Occipital lobe (tissue), 2 donors: Measurements from ENCODE around the gene CBY3. TPM values are rescaled to one million over a fixed set of nuclear protein-coding genes. Genes with fewer than 3 reads are reported as not detected.

Source experiments
- small RNA-seq: library from RNA; depleted of rRNA; stranded (forward); fragments of <200 nt; gene quantifications from one replicate; pipeline ENCODE3, GENCODE V24; 2014
- total RNA-seq: library from RNA; depleted of rRNA; stranded (reverse); fragments of >200 nt; gene quantifications from one replicate; pipeline ENCODE4 v1.2.3, GENCODE V29; 2014

Gene CBY3
- total RNA-seq, 1 donor from 2014 or later, result not detected

Small RNAs within 50 kb of the gene (small RNA-seq; reads per million reads assigned to genes)
- not detected for gene RF00017

Other genes starting within 250 kb of the CBY3 start
- 24.0 TPM for gene RUFY1, start 130.5 kb downstream of the CBY3 start, total RNA-seq
- 755 TPM for gene HNRNPH1, start 57.4 kb downstream of the CBY3 start, total RNA-seq
- 352 TPM for gene CANX, start 17.9 kb upstream of the CBY3 start, total RNA-seq
- 9.4 TPM for gene MAML1, start 51.8 kb upstream of the CBY3 start, total RNA-seq
- gene LTC4S, start 113.0 kb upstream of the CBY3 start, total RNA-seq, result 1.7 TPM
- 47.4 TPM for gene MGAT4B, start 125.8 kb upstream of the CBY3 start, total RNA-seq
- 53.5 TPM for gene SQSTM1, start 139.9 kb upstream of the CBY3 start, total RNA-seq
- gene MRNIP, start 177.8 kb upstream of the CBY3 start, total RNA-seq, result 26.7 TPM
- gene TBC1D9B, start 226.9 kb upstream of the CBY3 start, total RNA-seq, result 23.9 TPM